SK-N-SH (cell line): ENCODE measurements around the gene CDC14B. TPM values are rescaled to one million over a fixed set of nuclear protein-coding genes. Genes with fewer than 3 reads are reported as not detected.
"Not testable (repeated sequence)": the region's sequence is repeated elsewhere in the genome, so short reads cannot be mapped to it uniquely, and the experiment has no call there.

Experiments used
- CTCF ChIA-PET: fragments of 300-600, 350-600 bp; formaldehyde crosslinking; extraction: SDS; loops from one replicate; lab custom pipeline; 2021; lab: Yijun Ruan, JAX
- POLR2A ChIA-PET: fragments of 350-600 bp; sonication (Branson Sonifier 250); formaldehyde crosslinking; extraction: SDS; loops from one replicate; lab custom pipeline; 2020; ENCODE audit warnings: antibody characterized with exemption, inconsistent platforms; lab: Yijun Ruan, JAX
- DNase-seq: peaks from one replicate; pipeline ENCODE4 v3.0.0; 2012
- H2AFZ ChIP-seq: fragments of 200-600 bp; sonication (generic); 2 replicates; pipeline ENCODE4 v1.8.1; 2016; ENCODE audit warnings: antibody characterized with exemption, mild to moderate bottlenecking, low read depth
- H3F3A ChIP-seq: fragments of 200-600 bp; sonication (generic); replicated peaks from 2 replicates; pipeline ENCODE3; 2016; ENCODE audit warnings: antibody characterized with exemption, mild to moderate bottlenecking; ENCODE audit not compliant: insufficient read depth
- H3K27ac ChIP-seq, 2 experiments: fragments of 200-500 bp in 1 of 2; fragments of 200-600 bp in 1 of 2; sonication (Bioruptor generic) in 1 of 2; sonication (generic), shearing (Covaris generic) in 1 of 2; 2 replicates each; pipeline versions ENCODE4 v1.5.1 to v1.6.1; 2014 to 2016; ENCODE audit warnings: low read depth in 2 of 2, inconsistent platforms in 1 of 2, low read length in 1 of 2, mild to moderate bottlenecking in 1 of 2, mixed read lengths in 1 of 2
- H3K27me3 ChIP-seq: fragments of 200-600 bp; sonication (generic), shearing (Covaris generic); 2 replicates; pipeline ENCODE4 v1.6.1; 2016; ENCODE audit warnings: mixed run types; ENCODE audit not compliant: insufficient read depth
- H3K36me3 ChIP-seq, 2 experiments: fragments of 200-500 bp in 1 of 2; fragments of 200-600 bp in 1 of 2; sonication (Bioruptor generic) in 1 of 2; sonication (generic) in 1 of 2; replicated peaks in 1 of 2; 2 replicates each; pipeline versions ENCODE3 to v1.5.1; 2014 to 2016; ENCODE audit warnings: low read length in 1 of 2, mild to moderate bottlenecking in 1 of 2; ENCODE audit not compliant: insufficient read depth in 2 of 2, control insufficient read depth in 1 of 2
- H3K4me1 ChIP-seq, 2 experiments: fragments of 200-500 bp in 1 of 2; fragments of 200-600 bp in 1 of 2; sonication (Bioruptor generic) in 1 of 2; sonication (generic), shearing (Covaris generic) in 1 of 2; 2 replicates each; pipeline versions ENCODE4 v1.5.1 to v1.6.1; 2014 to 2016; ENCODE audit warnings: low read depth in 1 of 2, low read length in 1 of 2, mixed run types in 1 of 2; ENCODE audit not compliant: insufficient read depth in 2 of 2, control insufficient read depth in 1 of 2
- H3K4me2 ChIP-seq: fragments of 200-600 bp; sonication (generic), shearing (Covaris generic); 2 replicates; pipeline ENCODE4 v1.6.1; 2017; ENCODE audit warnings: mixed run types
- H3K4me3 ChIP-seq, 2 experiments: fragments of 200-500 bp in 1 of 2; fragments of 200-600 bp in 1 of 2; sonication (Bioruptor generic) in 1 of 2; sonication (generic), shearing (Covaris generic) in 1 of 2; 2 replicates each; pipeline versions ENCODE4 v1.5.1 to v1.8.1; 2014 to 2016; ENCODE audit warnings: low read depth in 2 of 2, inconsistent platforms in 1 of 2, low read length in 1 of 2, mild to moderate bottlenecking in 1 of 2, mixed read lengths in 1 of 2, moderate library complexity in 1 of 2
- H3K79me2 ChIP-seq: fragments of 200-600 bp; sonication (generic); 2 replicates; pipeline ENCODE4 v1.8.1; 2017; ENCODE audit warnings: mild to moderate bottlenecking; ENCODE audit not compliant: insufficient read depth
- H3K9ac ChIP-seq: fragments of 200-600 bp; sonication (generic); 2 replicates; pipeline ENCODE4 v1.6.1; 2017; ENCODE audit warnings: mixed run types
- H3K9me2 ChIP-seq: fragments of 200-600 bp; sonication (generic); 2 replicates; pipeline ENCODE4 v1.6.1; 2017; ENCODE audit warnings: mixed run types
- H3K9me3 ChIP-seq: fragments of 200-600 bp; sonication (generic); 2 replicates; pipeline ENCODE4 v1.6.1; 2017; ENCODE audit warnings: mixed run types, mild to moderate bottlenecking, moderate library complexity
- H4K20me1 ChIP-seq: fragments of 200-600 bp; sonication (generic); 2 replicates; pipeline ENCODE4 v1.6.1; 2017; ENCODE audit warnings: mild to moderate bottlenecking, mixed run types; ENCODE audit not compliant: insufficient read depth
- CHD2 ChIP-seq: fragments of 150-350 bp; IDR thresholded peaks from 2 replicates; pipeline ENCODE4 v1.6.1; 2018; ENCODE audit warnings: low read length; ENCODE audit not compliant: partially characterized antibody
- ELF1 ChIP-seq: IDR thresholded peaks from 2 replicates; pipeline ENCODE4 v1.4.0; 2012
- EZH2phosphoT487 ChIP-seq: fragments of 200-600 bp; sonication (generic); IDR thresholded peaks from 2 replicates; pipeline ENCODE4 v1.6.1; 2017; ENCODE audit warnings: low read depth, mixed run types, mild to moderate bottlenecking, antibody characterized with exemption, moderate library complexity, borderline replicate concordance
- FOSL2 ChIP-seq: IDR thresholded peaks from 2 replicates; pipeline ENCODE4 v1.4.0; 2012; ENCODE audit warnings: low read depth, mild to moderate bottlenecking, moderate library complexity, borderline replicate concordance
- GATA2 ChIP-seq: sonication (generic); formaldehyde crosslinking; IDR thresholded peaks from 2 replicates; pipeline ENCODE4 v1.5.0; 2020; ENCODE audit warnings: mild to moderate bottlenecking, missing genetic modification reagents
- IRF3 ChIP-seq: fragments of 150-350 bp; IDR thresholded peaks from 2 replicates; pipeline ENCODE4 v1.6.1; 2016; ENCODE audit warnings: mild to moderate bottlenecking, low read depth, low read length
- MAX ChIP-seq: IDR thresholded peaks from 2 replicates; pipeline ENCODE4 v1.4.0; 2012; ENCODE audit warnings: low read depth
- MXI1 ChIP-seq: IDR thresholded peaks from 2 replicates; pipeline ENCODE4 v1.6.1; 2012; ENCODE audit warnings: mild to moderate bottlenecking, low read depth, low read length, improper control_type of control experiment
- NFIC ChIP-seq: IDR thresholded peaks from 2 replicates; pipeline ENCODE4 v1.4.0; 2012; ENCODE audit warnings: borderline replicate concordance
- RAD21 ChIP-seq: IDR thresholded peaks from 2 replicates; pipeline ENCODE4 v1.6.1; 2012; ENCODE audit warnings: mild to moderate bottlenecking, low read length
- REST ChIP-seq: IDR thresholded peaks from 2 replicates; pipeline ENCODE4 v1.6.1; 2012; ENCODE audit warnings: mild to moderate bottlenecking, low read depth, low read length, moderate library complexity
- RFX5 ChIP-seq: IDR thresholded peaks from 2 replicates; pipeline ENCODE4 v1.6.1; 2012; ENCODE audit warnings: mild to moderate bottlenecking, improper control_type of control experiment, low read length
- SMC3 ChIP-seq: IDR thresholded peaks from 2 replicates; pipeline ENCODE4 v1.6.1; 2012; ENCODE audit warnings: low read depth, low read length, improper control_type of control experiment
- TAF1 ChIP-seq: IDR thresholded peaks from 2 replicates; pipeline ENCODE4 v1.6.1; 2012; ENCODE audit warnings: low read depth, mild to moderate bottlenecking, low read length, moderate library complexity, borderline replicate concordance
- TCF12 ChIP-seq: IDR thresholded peaks from 2 replicates; pipeline ENCODE4 v1.4.0; 2012
- USF1 ChIP-seq: IDR thresholded peaks from 2 replicates; pipeline ENCODE4 v1.4.0; 2012; ENCODE audit warnings: low read depth, borderline replicate concordance
- USF2 ChIP-seq: fragments of 150-350 bp; IDR thresholded peaks from 2 replicates; pipeline ENCODE4 v1.6.1; 2017; ENCODE audit warnings: antibody characterized with exemption, low read length, low read depth, borderline replicate concordance
- WGBS: methylation state at CpG from one replicate; pipeline ENCODE4 v1.1.6; 2017; ENCODE audit warnings: low lambda C conversion rate; 5-methylcytosine and 5-hydroxymethylcytosine counted together
- polyA plus RNA-seq, 3 experiments: library from polyadenylated mRNA; depleted of rRNA; stranded (reverse); fragments of >200 nt; gene quantifications; 2 replicates each; pipeline ENCODE4 v1.2.3, GENCODE V29; 2012

CDC14B gene
- polyA plus RNA-seq, 1 of the 3 experiments (the other 2 are of a cell fraction), result 10.1 TPM

- no peak overlapping the region for H3K4me2 ChIP-seq
- H3K9me3 ChIP-seq, result no peaks in the 10 kb centered on the region
- no peaks in the 10 kb centered on the region for H3K36me3 ChIP-seq
- TF ChIP-seq GATA2 (no peak), USF2 (no peak), USF1 (no peak), MAX (no peak), REST (no peak), RAD21 (no peak), ELF1 (no peak), TCF12 (no peak), SMC3 (no peak), IRF3 (no peak), CHD2 (no peak), RFX5 (no peak), NFIC (no peak), FOSL2 (no peak), TAF1 (no peak), MXI1 (no peak), EZH2phosphoT487 (no peak)
- ChIA-PET CTCF (no interaction called here), POLR2A (no interaction called here)
- H3K79me2 ChIP-seq, result peaks cover 45% of the 10 kb centered on the region
- H2AFZ ChIP-seq, result no peak overlapping the region
- H3K4me1 ChIP-seq, result peaks cover 0 to 5% of the 10 kb centered on the region in 2 experiments; a peak in 1 of 4 replicates
- no peaks in the 10 kb centered on the region for H4K20me1 ChIP-seq
- H3K4me3 ChIP-seq, result no peak overlapping the region
- no peaks in the 10 kb centered on the region for H3F3A ChIP-seq
- H3K27me3 ChIP-seq, result no peaks in the 10 kb centered on the region
- H3K9me2 ChIP-seq, result no peaks in the 10 kb centered on the region
- no peak overlapping the region for H3K27ac ChIP-seq
- no peak overlapping the region for H3K9ac ChIP-seq
- DNase-seq, result no peak
These were observed 34.2 kb downstream of the CDC14B start for GRCh38 chr9:96585426-96585825.

- H3K27me3 ChIP-seq, H4K20me1 ChIP-seq, H3K36me3 ChIP-seq, H3K4me3 ChIP-seq, H3K27ac ChIP-seq, H3F3A ChIP-seq, H2AFZ ChIP-seq, DNase-seq, POLR2A ChIA-PET, H3K9ac ChIP-seq, H3K9me2 ChIP-seq, H3K9me3 ChIP-seq, H3K4me1 ChIP-seq, H3K4me2 ChIP-seq: not testable (repeated sequence)
- CTCF ChIA-PET, result interaction anchor here (2.1 kb wide), 1 partner anchor 15 kb away, joined by 5 read pairs; no protein-coding TSS in a partner anchor
- 96% methylated on average over 2 of the region's 2 CpGs for WGBS
- H3K79me2 ChIP-seq, result peaks cover 42% of the 10 kb centered on the region
These were observed 37.4 kb downstream of the CDC14B start for GRCh38 chr9:96582199-96582598.
